OCI-LY1 (cell line): ENCODE measurements around the gene SLC24A3.

Experiments
- H2AFZ ChIP-seq: fragments of 200-600 bp; sonication (generic), shearing (Covaris generic); 2 replicates; pipeline ENCODE4 v1.6.0; 2014; ENCODE audit warnings: antibody characterized with exemption, mild to moderate bottlenecking, low read length
- H3F3A ChIP-seq: fragments of 200-600 bp; sonication (generic), shearing (Covaris generic); 2 replicates; pipeline ENCODE4 v1.6.0; 2014; ENCODE audit warnings: mild to moderate bottlenecking, antibody characterized with exemption, low read length, moderate library complexity; ENCODE audit not compliant: insufficient read depth
- H3K27ac ChIP-seq: fragments of 200-600 bp; sonication (generic); 2 replicates; pipeline ENCODE4 v1.5.1; 2014; ENCODE audit warnings: low read length, mixed run types, mild to moderate bottlenecking, low read depth; ENCODE audit not compliant: poor library complexity, severe bottlenecking
- H3K27me3 ChIP-seq: fragments of 200-600 bp; sonication (generic); 2 replicates; pipeline ENCODE4 v1.6.0; 2014; ENCODE audit warnings: antibody characterized with exemption, mild to moderate bottlenecking, low read length, moderate library complexity; ENCODE audit not compliant: insufficient read depth
- H3K36me3 ChIP-seq: fragments of 200-600 bp; sonication (generic); 2 replicates; pipeline ENCODE4 v1.6.1; 2014; ENCODE audit warnings: mild to moderate bottlenecking, antibody characterized with exemption, low read length, moderate library complexity, mixed read lengths; ENCODE audit not compliant: insufficient read depth
- H3K4me1 ChIP-seq: fragments of 200-600 bp; sonication (generic); 2 replicates; pipeline ENCODE4 v1.5.1; 2014; ENCODE audit warnings: mild to moderate bottlenecking, low read length, moderate library complexity; ENCODE audit not compliant: insufficient read depth, severe bottlenecking
- H3K4me2 ChIP-seq: fragments of 200-600 bp; sonication (generic), shearing (Covaris generic); 2 replicates; pipeline ENCODE4 v1.6.1; 2014; ENCODE audit warnings: low read length
- H3K4me3 ChIP-seq: fragments of 200-600 bp; sonication (generic); 2 replicates; pipeline ENCODE4 v1.5.1; 2014; ENCODE audit warnings: low read length, low read depth, mild to moderate bottlenecking, mixed read lengths; ENCODE audit not compliant: poor library complexity, severe bottlenecking
- H3K79me2 ChIP-seq: fragments of 200-600 bp; shearing (Covaris generic); 2 replicates; pipeline ENCODE4 v1.6.1; 2016; ENCODE audit warnings: mixed run types, low read length, mixed read lengths; ENCODE audit not compliant: insufficient read depth
- H3K9ac ChIP-seq: fragments of 200-600 bp; sonication (generic), shearing (Covaris generic); 2 replicates; pipeline ENCODE4 v1.6.1; 2014; ENCODE audit warnings: mild to moderate bottlenecking, low read length, mixed read lengths
- H3K9me2 ChIP-seq: fragments of 200-600 bp; sonication (generic), shearing (Covaris generic); 2 replicates; pipeline ENCODE4 v1.6.1; 2014; ENCODE audit warnings: low read depth, mild to moderate bottlenecking, low read length, mixed read lengths
- H3K9me3 ChIP-seq: fragments of 200-600 bp; shearing (Covaris generic); 2 replicates; pipeline ENCODE4 v1.6.1; 2014; ENCODE audit warnings: low read length, mixed read lengths
- H4K20me1 ChIP-seq: fragments of 200-600 bp; sonication (generic), shearing (Covaris generic); 2 replicates; pipeline ENCODE4 v1.6.0; 2016; ENCODE audit warnings: mild to moderate bottlenecking, low read length; ENCODE audit not compliant: insufficient read depth
- EZH2 ChIP-seq: fragments of 200-600 bp; sonication (generic), shearing (Covaris generic); IDR thresholded peaks from 2 replicates; pipeline ENCODE4 v1.8.0; 2017; ENCODE audit warnings: borderline replicate concordance, mixed run types, mild to moderate bottlenecking, antibody characterized with exemption, low read length, moderate library complexity, mixed read lengths
- TF ChIP-seq, protein P1 (sequence below): fragments of 200-600 bp; sonication (generic), shearing (Covaris generic); IDR thresholded peaks from 2 replicates; pipeline ENCODE4 v1.5.1; 2017; ENCODE audit warnings: mild to moderate bottlenecking, antibody characterized with exemption, low read length, moderate library complexity, mixed read lengths

Gene SLC24A3

GRCh38 chr20:19259141-19259591 is 46.7 kb downstream of the SLC24A3 start:
- no peak for TF ChIP-seq EZH2
- TF ChIP-seq, protein P1, sequence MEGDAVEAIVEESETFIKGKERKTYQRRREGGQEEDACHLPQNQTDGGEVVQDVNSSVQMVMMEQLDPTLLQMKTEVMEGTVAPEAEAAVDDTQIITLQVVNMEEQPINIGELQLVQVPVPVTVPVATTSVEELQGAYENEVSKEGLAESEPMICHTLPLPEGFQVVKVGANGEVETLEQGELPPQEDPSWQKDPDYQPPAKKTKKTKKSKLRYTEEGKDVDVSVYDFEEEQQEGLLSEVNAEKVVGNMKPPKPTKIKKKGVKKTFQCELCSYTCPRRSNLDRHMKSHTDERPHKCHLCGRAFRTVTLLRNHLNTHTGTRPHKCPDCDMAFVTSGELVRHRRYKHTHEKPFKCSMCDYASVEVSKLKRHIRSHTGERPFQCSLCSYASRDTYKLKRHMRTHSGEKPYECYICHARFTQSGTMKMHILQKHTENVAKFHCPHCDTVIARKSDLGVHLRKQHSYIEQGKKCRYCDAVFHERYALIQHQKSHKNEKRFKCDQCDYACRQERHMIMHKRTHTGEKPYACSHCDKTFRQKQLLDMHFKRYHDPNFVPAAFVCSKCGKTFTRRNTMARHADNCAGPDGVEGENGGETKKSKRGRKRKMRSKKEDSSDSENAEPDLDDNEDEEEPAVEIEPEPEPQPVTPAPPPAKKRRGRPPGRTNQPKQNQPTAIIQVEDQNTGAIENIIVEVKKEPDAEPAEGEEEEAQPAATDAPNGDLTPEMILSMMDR: no peak
- H3K36me3 ChIP-seq: no peaks in the 10 kb centered on the region
- no peaks in the 10 kb centered on the region for H3K9me3 ChIP-seq
- no peaks in the 10 kb centered on the region for H4K20me1 ChIP-seq
- H3K27ac ChIP-seq: no peak overlapping the region
- no peaks in the 10 kb centered on the region for H3K4me1 ChIP-seq
- H3K9ac ChIP-seq: no peak overlapping the region
- H3K9me2 ChIP-seq: no peaks in the 10 kb centered on the region
- H3F3A ChIP-seq: no peaks in the 10 kb centered on the region
- no peaks in the 10 kb centered on the region for H3K27me3 ChIP-seq
- H3K79me2 ChIP-seq: no peaks in the 10 kb centered on the region
- no peak overlapping the region for H2AFZ ChIP-seq
- H3K4me3 ChIP-seq: no peak overlapping the region
- H3K4me2 ChIP-seq: no peak overlapping the region

- no peaks in the 10 kb centered on the region for H3K9me2 ChIP-seq
- H3K79me2 ChIP-seq: no peaks in the 10 kb centered on the region
- H3K27ac ChIP-seq: no peak overlapping the region
- no peaks in the 10 kb centered on the region for H3K27me3 ChIP-seq
- TF ChIP-seq EZH2: no peak
- TF ChIP-seq, protein P1: no peak
- no peaks in the 10 kb centered on the region for H3F3A ChIP-seq
- no peak overlapping the region for H3K4me3 ChIP-seq
- no peaks in the 10 kb centered on the region for H3K36me3 ChIP-seq
- no peak overlapping the region for H2AFZ ChIP-seq
- H3K4me1 ChIP-seq: no peaks in the 10 kb centered on the region
- H3K9ac ChIP-seq: no peak overlapping the region
- no peaks in the 10 kb centered on the region for H3K9me3 ChIP-seq
- no peaks in the 10 kb centered on the region for H4K20me1 ChIP-seq
- no peak overlapping the region for H3K4me2 ChIP-seq
Measured at GRCh38 chr20:19260412-19261090, 48.1 kb downstream of the SLC24A3 start.

GRCh38 chr20:19264191-19264590 is 51.7 kb downstream of the SLC24A3 start:
- no peaks in the 10 kb centered on the region for H3K79me2 ChIP-seq
- no peaks in the 10 kb centered on the region for H3F3A ChIP-seq
- no peak overlapping the region for H3K4me3 ChIP-seq
- TF ChIP-seq EZH2: no peak
- TF ChIP-seq, protein P1: no peak
- H3K36me3 ChIP-seq: no peaks in the 10 kb centered on the region
- no peaks in the 10 kb centered on the region for H3K9me3 ChIP-seq
- H4K20me1 ChIP-seq: no peaks in the 10 kb centered on the region
- no peak overlapping the region for H3K27ac ChIP-seq
- H2AFZ ChIP-seq: no peak overlapping the region
- H3K9ac ChIP-seq: no peak overlapping the region
- H3K4me2 ChIP-seq: no peak overlapping the region
- no peaks in the 10 kb centered on the region for H3K27me3 ChIP-seq
- no peaks in the 10 kb centered on the region for H3K4me1 ChIP-seq
- H3K9me2 ChIP-seq: no peaks in the 10 kb centered on the region
